HFF-Myc (cell line): ENCODE results near the gene MICOS13.

Source experiments
- DNase-seq: peaks from one replicate; pipeline ENCODE4 v3.0.0-alpha.2; 2011; ENCODE audit warnings: low read depth; ENCODE audit errors: extremely low read depth
- H3K4me3 ChIP-seq: replicated peaks from 2 replicates; pipeline ENCODE4 v1.5.1; 2011; ENCODE audit warnings: low read depth, mild to moderate bottlenecking, control low read depth, low read length
- CTCF ChIP-seq: IDR thresholded peaks from 2 replicates; pipeline ENCODE4 v1.5.1; 2012; ENCODE audit warnings: mild to moderate bottlenecking, low read depth, low read length, control low read depth; ENCODE audit errors: missing control alignments

MICOS13 gene

GRCh38 chr19:5673752-5674151, 6.6 kb downstream of the MICOS13 start:
- no peak overlapping the region for H3K4me3 ChIP-seq
- no peak for DNase-seq
- TF ChIP-seq CTCF, result no peak

DNA sequence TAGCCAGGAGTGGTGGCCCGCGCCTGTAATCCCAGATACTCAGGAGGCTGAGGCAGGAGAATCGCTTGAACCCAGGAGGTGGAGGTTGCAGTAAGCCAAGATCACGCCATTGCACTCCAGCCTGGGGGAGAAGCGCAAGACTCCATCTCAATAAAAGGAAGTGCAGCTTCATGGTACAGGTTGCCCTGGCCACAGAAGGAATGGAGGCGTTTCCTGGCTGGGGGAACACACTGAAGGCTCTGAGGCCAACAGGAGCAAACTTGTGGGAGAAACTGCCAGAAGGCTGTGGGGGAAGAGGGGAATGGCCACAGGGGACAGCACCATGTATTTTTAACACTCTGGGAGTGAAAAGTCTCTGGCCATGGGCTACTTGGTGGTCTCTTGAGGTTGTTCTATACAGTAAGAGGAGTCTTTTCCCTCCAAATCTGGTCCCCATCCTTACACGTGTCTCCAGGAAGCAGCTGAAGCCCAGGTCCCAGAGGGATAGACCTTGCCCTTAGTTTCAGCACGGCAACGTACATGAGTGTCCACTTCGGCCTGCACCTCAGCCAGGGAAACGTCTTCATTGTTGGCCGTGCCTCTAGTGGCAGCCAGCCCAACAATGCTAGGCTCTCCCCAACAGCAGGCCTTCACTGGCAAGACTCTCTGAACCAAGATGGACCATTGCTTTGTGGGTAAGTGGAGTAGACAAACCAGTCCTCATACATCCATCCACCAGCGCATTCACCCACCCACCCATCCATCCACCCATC, 7.4 kb downstream of the MICOS13 start:
- no peak overlapping the region for H3K4me3 ChIP-seq
- no peak for DNase-seq
- no peak for TF ChIP-seq CTCF

DNA sequence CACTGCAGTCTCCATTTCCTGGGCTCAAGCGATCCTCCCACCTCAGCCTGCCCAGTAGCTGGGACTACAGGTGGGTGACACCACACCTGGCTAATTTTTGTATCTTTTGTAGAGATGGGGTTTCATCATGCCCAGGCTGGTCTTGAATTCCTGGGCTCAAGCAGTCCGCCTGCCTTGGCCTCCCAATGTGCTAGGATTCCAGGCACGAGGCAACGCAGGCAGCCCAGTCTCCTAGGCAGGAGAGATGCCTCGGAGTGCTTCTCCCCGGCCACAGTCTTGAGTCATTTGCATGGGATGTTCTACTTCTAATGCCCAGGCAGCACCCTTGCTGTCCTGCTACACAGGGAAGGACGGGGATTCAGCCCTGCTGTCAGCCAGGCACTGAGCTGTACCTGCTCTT, 8.7 kb downstream of the MICOS13 start:
- TF ChIP-seq CTCF, result no peak
- DNase-seq, result no peak
- H3K4me3 ChIP-seq, result no peak overlapping the region

DNA sequence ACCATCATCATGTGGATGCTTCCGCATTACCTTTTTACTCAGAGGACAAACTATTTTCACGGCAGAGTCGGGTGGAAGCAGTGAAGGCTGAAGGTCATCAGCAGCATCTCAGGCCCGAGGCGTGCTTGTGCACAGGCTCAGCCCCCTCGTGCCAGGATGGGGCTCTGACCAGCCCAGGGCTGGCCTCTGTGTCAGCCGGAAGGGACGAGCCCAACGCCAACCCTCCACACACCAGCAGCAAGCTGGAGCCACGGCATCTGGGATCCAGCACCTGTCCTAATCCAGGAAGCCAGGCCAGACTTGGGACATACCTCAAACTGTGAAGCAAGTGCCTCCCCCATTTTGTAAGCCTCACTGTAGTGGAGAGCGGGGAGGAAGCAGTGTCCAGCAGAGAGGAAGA, 11.1 kb downstream of the MICOS13 start:
- no peak for DNase-seq
- no peak for TF ChIP-seq CTCF
- no peak overlapping the region for H3K4me3 ChIP-seq

DNA sequence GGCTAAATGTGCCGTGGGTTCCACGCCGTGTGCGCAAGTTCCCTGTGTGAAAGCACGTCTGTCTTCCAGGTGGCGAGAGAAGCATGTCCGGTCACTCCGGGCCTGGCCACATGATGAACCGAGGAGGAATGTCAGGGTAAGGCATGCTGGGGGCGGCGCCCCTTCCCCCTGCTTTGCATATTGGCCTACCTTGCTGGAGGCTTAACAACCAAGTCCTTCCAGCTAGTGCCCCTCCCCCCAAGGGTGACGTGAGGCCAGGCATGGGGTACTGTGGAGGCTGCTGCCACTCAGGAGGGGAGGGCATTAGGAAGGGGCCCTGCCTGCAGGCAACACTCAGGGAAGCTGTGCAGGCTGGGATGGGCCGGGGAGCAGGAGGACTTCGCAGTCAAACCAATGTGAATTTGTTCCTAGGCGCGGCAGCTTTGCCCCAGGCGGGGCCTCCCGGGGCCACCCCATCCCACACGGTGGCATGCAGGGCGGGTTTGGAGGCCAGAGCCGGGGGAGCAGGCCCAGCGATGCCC, 12.5 kb downstream of the MICOS13 start:
- no peak overlapping the region for H3K4me3 ChIP-seq
- TF ChIP-seq CTCF, result no peak

GRCh38 chr19:5666921-5667610, 13.2 kb downstream of the MICOS13 start:
- no peak for DNase-seq
- TF ChIP-seq CTCF, result no peak
- H3K4me3 ChIP-seq, result no peak overlapping the region

More for the DNA sequence above, 12.5 kb downstream of the MICOS13 start:
- DNase-seq, result no peak
